Mammary epithelial cell (primary cell): ENCODE data around the gene ATP2A1.
A peak's percentile ranks its signal among the peaks of the same experiment; 100 is the strongest.

ENCODE experiments used
- EZH2 ChIP-seq: IDR thresholded peaks from 2 replicates; pipeline ENCODE4 v1.6.1; 2012; ENCODE audit warnings: low read length, inconsistent platforms, borderline replicate concordance
- TF ChIP-seq, protein P1 (sequence below), 2 donors: IDR thresholded peaks in 1 of 2; conservative IDR thresholded peaks in 1 of 2; 2 replicates each; pipeline ENCODE4 v1.5.1; 2011 to 2012; ENCODE audit warnings: inconsistent platforms in 2 of 2, low read length in 2 of 2, mild to moderate bottlenecking in 2 of 2, control low read depth in 1 of 2, low read depth in 1 of 2; ENCODE audit not compliant: insufficient read depth in 1 of 2; ENCODE audit errors: extremely low read depth in 1 of 2

DNA sequence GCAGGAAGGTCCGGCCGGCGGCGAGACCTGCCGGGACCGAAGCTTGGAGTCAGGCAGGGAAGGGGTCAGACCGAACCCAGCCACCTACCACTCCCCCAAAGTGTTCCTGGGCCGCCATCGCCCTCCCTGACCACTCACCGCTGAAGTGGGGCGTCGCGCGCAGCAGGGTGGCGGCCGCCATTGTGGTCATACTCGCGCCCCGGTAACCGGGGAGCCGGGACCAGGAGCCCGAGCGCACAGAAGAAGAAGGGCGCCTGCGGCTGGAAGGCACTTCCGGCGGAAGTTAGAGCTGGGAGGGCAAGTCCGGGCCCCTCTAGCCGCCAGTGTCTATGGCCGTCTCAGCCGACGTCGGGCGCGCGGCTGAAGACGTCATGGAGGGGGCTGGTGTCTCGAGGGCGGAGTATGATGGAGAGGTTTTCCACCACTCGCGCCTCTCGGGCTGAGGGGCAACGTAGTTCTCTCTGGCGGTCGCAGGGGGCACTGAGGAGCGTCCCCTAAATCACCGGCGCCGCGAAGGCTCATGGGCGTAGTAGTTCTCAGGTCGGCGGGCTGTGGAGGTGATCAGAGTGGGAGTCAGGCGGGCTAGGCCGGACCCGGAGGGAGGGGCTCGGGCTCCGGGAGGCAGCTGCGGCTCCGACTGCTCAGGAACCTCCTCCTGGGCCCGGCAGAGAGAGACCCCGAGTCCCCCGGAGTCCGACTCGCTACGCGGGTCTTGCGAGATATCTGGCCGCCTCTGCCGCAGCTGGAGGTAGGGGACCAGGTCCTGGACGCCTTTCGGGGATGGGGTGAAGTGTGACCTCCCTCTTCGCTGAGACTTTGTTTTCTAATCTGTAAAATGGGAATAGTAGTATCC, 32.0 kb upstream of the ATP2A1 start, which contains the start of gene TUFM:
- TF ChIP-seq, protein P1, sequence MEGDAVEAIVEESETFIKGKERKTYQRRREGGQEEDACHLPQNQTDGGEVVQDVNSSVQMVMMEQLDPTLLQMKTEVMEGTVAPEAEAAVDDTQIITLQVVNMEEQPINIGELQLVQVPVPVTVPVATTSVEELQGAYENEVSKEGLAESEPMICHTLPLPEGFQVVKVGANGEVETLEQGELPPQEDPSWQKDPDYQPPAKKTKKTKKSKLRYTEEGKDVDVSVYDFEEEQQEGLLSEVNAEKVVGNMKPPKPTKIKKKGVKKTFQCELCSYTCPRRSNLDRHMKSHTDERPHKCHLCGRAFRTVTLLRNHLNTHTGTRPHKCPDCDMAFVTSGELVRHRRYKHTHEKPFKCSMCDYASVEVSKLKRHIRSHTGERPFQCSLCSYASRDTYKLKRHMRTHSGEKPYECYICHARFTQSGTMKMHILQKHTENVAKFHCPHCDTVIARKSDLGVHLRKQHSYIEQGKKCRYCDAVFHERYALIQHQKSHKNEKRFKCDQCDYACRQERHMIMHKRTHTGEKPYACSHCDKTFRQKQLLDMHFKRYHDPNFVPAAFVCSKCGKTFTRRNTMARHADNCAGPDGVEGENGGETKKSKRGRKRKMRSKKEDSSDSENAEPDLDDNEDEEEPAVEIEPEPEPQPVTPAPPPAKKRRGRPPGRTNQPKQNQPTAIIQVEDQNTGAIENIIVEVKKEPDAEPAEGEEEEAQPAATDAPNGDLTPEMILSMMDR (conservative IDR thresholded peaks at IDR 0.05 in 1 of 2, IDR thresholded peaks at IDR 0.05 in 1 of 2; ENCODE audit: extremely low read depth in 1 of 2, insufficient read depth in 1 of 2, low read depth in 1 of 2, low read length in 2 of 2) = peak; percentile 50 to 59
- TF ChIP-seq EZH2 = no peak
